ENCODE measurements around the gene RPS25.

- no peak for TF ChIP-seq CTCF (IDR thresholded peaks at IDR 0.05; ENCODE audit: poor library complexity, severe bottlenecking)
- no peak for TF ChIP-seq MXI1 (conservative IDR thresholded peaks at IDR 0.05; ENCODE audit: poor library complexity, severe bottlenecking)
- TF ChIP-seq POLR2AphosphoS5 (IDR thresholded peaks at IDR 0.05), result no peak
- no peak for TF ChIP-seq REST (IDR thresholded peaks at IDR 0.05; ENCODE audit: borderline replicate concordance)
- no peak for TF ChIP-seq EZH2 (IDR thresholded peaks at IDR 0.05; ENCODE audit: borderline replicate concordance, insufficient read depth, low read length, poor library complexity, severe bottlenecking)
- TF ChIP-seq EP300 (conservative IDR thresholded peaks at IDR 0.05; ENCODE audit: poor library complexity, severe bottlenecking), result no peak
- TF ChIP-seq TAF1 (IDR thresholded peaks at IDR 0.05; ENCODE audit: low read depth), result no peak
- TF ChIP-seq RAD21 (conservative IDR thresholded peaks at IDR 0.05), result no peak
- TF ChIP-seq SMC3 (conservative IDR thresholded peaks at IDR 0.05; ENCODE audit: poor library complexity), result no peak
Observed at GRCh38 chr11:119000906-119001305, 17.2 kb downstream of the RPS25 start.

Measured in neural cell (in vitro differentiated cells).